GM12878 (cell line): ENCODE measurements around the gene DDIT3. TPM values are rescaled to one million over a fixed set of nuclear protein-coding genes. Genes with fewer than 3 reads are reported as not detected.

Experiments
- ATAC-seq: fragments of 200-7000 bp; cut with Tn5 transposase; 3 replicates; pipeline ENCODE4 v1.9.1; 2020; ENCODE audit warnings: mild to moderate bottlenecking, moderate library complexity
- BruUV-seq: library from RNA; stranded (reverse); fragments of 400-500 nt; replicated peaks from 2 replicates; lab custom pipeline; 2021; lab: Mats Ljungman, UMichigan
- CTCF ChIA-PET: fragments of 300-600 bp; sonication (Branson Sonifier 250); formaldehyde crosslinking; extraction: SDS; loops from one replicate; lab custom pipeline; 2021; ENCODE audit warnings: inconsistent platforms; lab: Yijun Ruan, JAX
- POLR2A ChIA-PET: fragments of 350-600 bp; formaldehyde crosslinking; extraction: SDS; loops from one replicate; lab custom pipeline; 2021; ENCODE audit warnings: inconsistent platforms; lab: Charles Lee
- RAD21 ChIA-PET: fragments of 300-600 bp; sonication (Branson Sonifier 250); formaldehyde crosslinking; loops from one replicate; lab custom pipeline; 2023; ENCODE audit warnings: antibody characterized with exemption; ENCODE audit not compliant: unreplicated experiment; lab: Charles Lee
- SMC1A ChIA-PET: fragments of 300-600 bp; sonication (Branson Sonifier 250); formaldehyde crosslinking; loops from one replicate; lab custom pipeline; 2023; ENCODE audit not compliant: unreplicated experiment, uncharacterized antibody; lab: Charles Lee
- DNase-seq: peaks from one replicate; pipeline ENCODE4 v3.0.0-alpha.2; 2011; ENCODE audit warnings: low read depth, low spot score
- FAIRE-seq: peaks from 3 replicates; lab custom pipeline; 2011; peaks lifted over from hg19 to GRCh38; lab: Jason Lieb, UNC
- H2AFZ ChIP-seq: 2 replicates; pipeline ENCODE4 v1.6.0; 2011; ENCODE audit warnings: low read depth, low read length, control low read depth; ENCODE audit not compliant: control insufficient read depth
- H3K27ac ChIP-seq: 2 replicates; pipeline ENCODE4 v1.5.1; 2011; ENCODE audit warnings: control low read depth; ENCODE audit not compliant: control insufficient read depth, insufficient read depth
- H3K27me3 ChIP-seq, 2 experiments: replicated peaks in 1 of 2; 2 replicates each; pipeline versions ENCODE4 v1.6.0 to v1.6.1; 2011; ENCODE audit warnings: low read length in 1 of 2; ENCODE audit not compliant: control insufficient read depth in 2 of 2, insufficient read depth in 2 of 2
- H3K36me3 ChIP-seq, 2 experiments: 2 replicates each; pipeline ENCODE4 v1.5.1; 2011; ENCODE audit warnings: low read length in 1 of 2; ENCODE audit not compliant: control insufficient read depth in 2 of 2, insufficient read depth in 2 of 2
- H3K4me1 ChIP-seq: 2 replicates; pipeline ENCODE4 v1.6.1; 2011; ENCODE audit warnings: mild to moderate bottlenecking, low read length, moderate library complexity, mixed read lengths; ENCODE audit not compliant: control insufficient read depth, insufficient read depth
- H3K4me2 ChIP-seq: 2 replicates; pipeline ENCODE4 v1.6.0; 2011; ENCODE audit warnings: control low read depth; ENCODE audit not compliant: control insufficient read depth, insufficient read depth
- H3K4me3 ChIP-seq: fragments of 200-600 bp; sonication (generic); 2 replicates; pipeline ENCODE4 v1.5.1; 2016
- H3K79me2 ChIP-seq: 2 replicates; pipeline ENCODE4 v1.6.0; 2011; ENCODE audit warnings: low read length; ENCODE audit not compliant: control insufficient read depth, insufficient read depth
- H3K9ac ChIP-seq: 2 replicates; pipeline ENCODE4 v1.8.0; 2011; ENCODE audit warnings: low read length, control low read depth, mixed read lengths; ENCODE audit not compliant: control insufficient read depth, insufficient read depth
- H3K9me3 ChIP-seq: replicated peaks from 3 replicates; pipeline ENCODE4 v1.5.1; 2011; ENCODE audit warnings: mild to moderate bottlenecking, low read length; ENCODE audit not compliant: control insufficient read depth, insufficient read depth
- H4K20me1 ChIP-seq: 2 replicates; pipeline ENCODE4 v1.6.0; 2011; ENCODE audit not compliant: control insufficient read depth, insufficient read depth
- BHLHE40 ChIP-seq, 2 experiments: fragments of 450-650 bp in 1 of 2; IDR thresholded peaks; 2 replicates each; pipeline ENCODE4 v1.6.1; 2011 to 2017; ENCODE audit warnings: low read depth in 2 of 2, borderline replicate concordance in 1 of 2, improper control_type of control experiment in 1 of 2, low read length in 1 of 2, mild to moderate bottlenecking in 1 of 2
- SMC3 ChIP-seq: IDR thresholded peaks from 2 replicates; pipeline ENCODE4 v1.6.1; 2011; ENCODE audit warnings: low read length, improper control_type of control experiment, borderline replicate concordance
- SP1 ChIP-seq: IDR thresholded peaks from one replicate; pipeline ENCODE4 v1.6.1; 2011; ENCODE audit warnings: low read depth, low read length
- ZZZ3 ChIP-seq: IDR thresholded peaks from 2 replicates; pipeline ENCODE4 v1.6.1; 2011; ENCODE audit warnings: low read depth; ENCODE audit not compliant: control insufficient read depth, insufficient read length
- WGBS: methylation state at CpG from one replicate; pipeline ENCODE4 v1.1.6; 2016; ENCODE audit warnings: low lambda C conversion rate; ENCODE audit not compliant: insufficient replicate concordance, insufficient coverage; ENCODE audit errors: missing lambda C conversion rate; 5-methylcytosine and 5-hydroxymethylcytosine counted together
- in situ Hi-C: fragments of 300-500 bp; cut with MboI; formaldehyde crosslinking; loops from 9 replicates; pipeline ENCODE4 v1.14.3; 2018; ENCODE audit warnings: mixed read lengths
- intact Hi-C: fragments of 100-400 bp; cut with micrococcal nuclease; formaldehyde crosslinking; loops from one replicate; pipeline ENCODE4 v1.14.2; 2022; ENCODE audit not compliant: unreplicated experiment
- polyA plus RNA-seq, 11 experiments: library from polyadenylated mRNA; depleted of rRNA in 4 of 11; unstranded in 6 of 11; stranded (reverse) in 5 of 11; fragments of >200 nt; fragmentation: Nextera tagmentation in 4 of 11; fragmentation: Illumina TruSeq in 1 of 11; extraction: Ambion mirVana in 4 of 11; extraction: Trizol in 1 of 11; gene quantifications; 1 replicate in 1 of 11; 2 replicates in 10 of 11; pipeline versions ENCODE4 v1.2.1 to v1.2.3, GENCODE V29; 2011 to 2016; ENCODE audit warnings: inconsistent platforms in 2 of 11, missing spikeins in 2 of 11, low read depth in 1 of 11
- total RNA-seq, 4 experiments: library from RNA; depleted of rRNA in 3 of 4; stranded (reverse); fragments of >200 nt in 3 of 4; fragmentation: Illumina TruSeq in 1 of 4; extraction: Trizol in 1 of 4; gene quantifications; 2 replicates each; pipeline versions ENCODE4 v1.2.1 to v1.2.3, GENCODE V29; 2013 to 2021

Gene DDIT3
- total and polyA plus RNA-seq, 10 of the 15 experiments (the other 5 are each of a cell fraction or from before 2014, with no cell fraction given) = 9.2 to 28.9 (median 15.5) TPM

DNA sequence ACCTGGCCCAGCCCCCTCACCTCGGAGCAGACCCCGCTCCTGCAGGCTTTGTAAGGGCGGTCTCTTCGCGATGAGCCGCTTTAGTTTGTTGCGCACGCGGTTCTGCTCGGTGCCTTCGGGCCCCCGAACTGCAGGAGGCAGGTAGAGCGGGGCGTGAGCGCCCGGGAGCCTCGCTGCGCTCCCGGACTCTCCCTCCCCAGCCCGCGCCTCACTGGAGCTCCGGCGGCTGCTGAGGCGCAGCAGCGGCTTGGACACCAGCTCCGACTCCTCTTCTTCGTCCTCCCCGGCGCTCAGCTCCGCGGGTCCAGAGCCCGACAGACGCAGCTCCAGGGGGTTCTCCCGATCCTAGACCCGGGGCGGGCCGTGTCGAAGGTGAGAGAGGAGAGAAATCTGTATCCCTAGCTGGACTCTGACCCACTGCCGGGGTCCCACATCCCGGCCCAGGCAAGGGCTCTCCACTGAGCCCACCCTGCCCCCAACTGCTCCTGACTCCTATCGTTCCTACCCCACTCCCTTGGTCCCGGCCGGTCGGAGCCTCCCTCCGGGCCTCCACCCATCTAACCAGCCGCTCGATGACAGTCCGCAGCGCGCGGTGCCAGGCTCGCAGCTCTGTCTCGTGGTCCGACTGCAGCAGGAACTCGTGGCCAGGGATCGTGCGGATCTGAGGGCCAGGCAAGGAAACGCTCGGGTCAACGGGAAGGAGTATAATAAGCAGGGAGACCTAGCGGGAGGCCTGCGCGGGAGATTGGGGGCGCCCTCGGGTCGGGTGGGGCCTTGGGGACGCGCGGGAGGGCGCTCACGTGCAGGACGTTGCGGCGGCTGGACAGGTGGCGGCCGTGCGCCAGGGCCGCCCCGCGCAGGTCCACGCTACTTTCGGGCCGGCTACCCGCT is 44.8 kb downstream of the DDIT3 start:
- no peak for FAIRE-seq
- intact Hi-C loops = loop anchor here (5.0 to 10.0 kb wide), 2 partner anchors 47 to 279 kb away; partner anchors contain the start of genes CDK4, DDIT3, MARCHF9 and MBD6
- Histone ChIP-seq H3K4me1 (peaks cover 31% of the 10 kb centered on the region), H3K27me3 (no peaks in the 10 kb centered on the region), H3K9ac (peak overlapping the region; percentile 74), H3K4me2 (peak overlapping the region; percentile 99), H3K36me3 (peaks cover 1 to 25% of the 10 kb centered on the region in 2 experiments), H2AFZ (peak overlapping the region; percentile 80), H3K79me2 (peaks cover 44% of the 10 kb centered on the region), H3K4me3 (peak overlapping the region; percentile 92), H4K20me1 (no peaks in the 10 kb centered on the region), H3K9me3 (no peaks in the 10 kb centered on the region), H3K27ac (peak overlapping the region; percentile 85)
- ChIA-PET SMC1A (interaction anchor here (2.2 kb wide), 3 partner anchors 13 to 49 kb away, joined by 9 to 18 read pairs (median 10); partner anchors contain the start of gene GLI1), CTCF (interaction anchor here (0.5 to 8.1 kb wide), 9 partner anchors 10 to 233 kb away, joined by 3 to 114 read pairs (median 9); partner anchors contain the start of genes DDIT3, GLI1 and INHBE), RAD21 (interaction anchor here (1.0 kb wide), 1 partner anchor 99 kb away, joined by 3 read pairs; no protein-coding TSS in a partner anchor), POLR2A (interaction anchor here (0.7 to 2.5 kb wide), 9 partner anchors 9 to 246 kb away, joined by 3 to 16 read pairs (median 6); partner anchors contain the start of genes DCTN2, DDIT3, INHBE and SHMT2)
- WGBS = 61% methylated on average over 67 of the region's 84 CpGs
- TF ChIP-seq SP1 = peak; percentile 3
- no peak for TF ChIP-seq SMC3
- TF ChIP-seq BHLHE40 (IDR thresholded peaks at IDR 0.05; ENCODE audit: borderline replicate concordance in 1 of 2, low read depth in 2 of 2, low read length in 1 of 2) = peak; percentile 79 to 96
- no peak for TF ChIP-seq ZZZ3
- no TSS peak for BruUV-seq
- no peak for DNase-seq
- in situ Hi-C loops = no loop called here
- ATAC-seq = peak; percentile 8
